ENCODE results near the gene TBC1D22A. TPM values are rescaled to one million over a fixed set of nuclear protein-coding genes. Genes with fewer than 3 reads are reported as not detected.

Gene TBC1D22A
- polyA plus RNA-seq, 1 of the 3 experiments (the other 2 are of a cell fraction) = 16.5 TPM

DNA sequence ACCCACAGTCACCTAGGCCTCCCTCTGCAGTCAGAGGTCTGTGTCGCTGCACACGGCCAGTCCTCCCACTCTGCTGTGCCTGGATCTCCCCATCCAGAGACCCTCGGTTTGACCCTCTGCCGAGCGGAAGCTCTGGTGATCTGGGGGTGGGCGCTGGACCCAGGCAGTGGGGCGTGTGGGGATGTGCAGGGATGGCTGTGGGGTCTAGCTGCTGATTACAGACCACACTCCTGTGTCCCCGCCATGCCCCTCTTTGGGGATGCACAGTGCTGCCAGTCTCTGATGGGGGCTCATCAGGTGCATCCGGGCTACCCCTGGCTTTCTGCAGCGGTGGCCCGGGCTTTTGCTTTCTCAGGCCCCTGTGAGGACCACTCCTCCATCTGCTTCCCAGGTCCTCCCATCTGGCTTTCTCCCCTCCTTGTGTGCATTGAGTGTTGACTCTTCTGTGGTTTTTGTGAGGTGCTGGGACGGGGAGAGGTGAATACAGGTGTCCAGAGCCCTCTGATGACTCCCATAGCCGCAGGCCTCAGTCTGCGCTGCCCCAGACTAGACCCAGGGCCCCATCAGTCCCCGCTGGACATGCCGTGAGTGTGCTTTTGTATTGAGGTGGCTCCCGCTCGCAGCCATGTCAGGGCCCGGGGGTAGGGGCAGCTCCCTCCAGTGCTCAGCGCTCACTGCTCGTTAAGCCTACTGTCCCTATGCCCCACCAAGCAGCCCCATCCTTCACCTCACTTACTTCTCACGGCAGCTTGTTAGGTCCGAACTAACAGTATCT lies 251.6 kb downstream of the TBC1D22A start (continued):
- TF ChIP-seq TEAD4 (IDR thresholded peaks at IDR 0.05; ENCODE audit: borderline replicate concordance, insufficient read depth) = no peak
- TF ChIP-seq RCOR1 (IDR thresholded peaks at IDR 0.05; ENCODE audit: low read length) = no peak
- no peak for TF ChIP-seq GATA2 (CRISPR knock-in tag; IDR thresholded peaks at IDR 0.05)
- TF ChIP-seq NFIC (IDR thresholded peaks at IDR 0.05; ENCODE audit: borderline replicate concordance) = no peak

DNA sequence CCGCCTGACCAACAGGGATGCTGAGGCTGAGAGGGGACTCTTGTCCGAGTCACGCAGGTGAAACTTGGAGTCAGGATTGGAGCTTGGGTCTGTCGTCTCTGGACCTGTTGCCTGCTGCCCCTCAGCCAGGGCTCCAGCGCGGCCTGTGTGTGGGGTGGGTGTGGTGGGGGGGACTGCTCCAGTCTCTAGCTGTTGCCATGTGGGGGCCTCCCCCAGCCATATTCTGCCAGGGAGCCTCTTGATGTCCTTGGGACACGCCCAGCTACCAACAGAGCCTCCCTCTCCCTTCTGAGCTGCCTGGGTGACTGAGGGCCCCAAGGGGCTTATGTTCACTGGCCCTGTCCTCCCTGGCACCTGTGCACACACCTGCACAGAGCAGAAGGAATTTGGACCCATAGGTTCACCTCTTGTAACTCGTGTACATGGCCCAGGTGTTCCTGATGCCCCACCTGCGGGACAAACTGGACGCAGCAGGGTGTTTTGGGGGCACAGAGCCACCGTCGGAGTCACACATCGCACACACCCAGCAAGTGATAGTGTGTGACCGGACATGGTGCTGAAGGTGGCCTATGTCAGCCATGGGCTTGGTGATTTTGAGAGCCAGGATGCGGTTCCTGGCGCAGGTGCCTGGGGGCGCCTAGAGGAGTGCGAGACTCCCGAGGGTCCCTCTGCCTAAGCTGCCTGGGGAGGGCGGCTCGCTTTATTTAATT lies 252.3 kb downstream of the TBC1D22A start:
- H3K27me3 ChIP-seq (ENCODE audit: insufficient read depth) = no peaks in the 10 kb centered on the region
- H2AFZ ChIP-seq (ENCODE audit: low read depth) = no peak overlapping the region
- no peak overlapping the region for H3K9ac ChIP-seq
- H3K9me3 ChIP-seq = no peaks in the 10 kb centered on the region
- WGBS (ENCODE audit: low lambda C conversion rate) = 95% methylated on average over 14 of the region's 21 CpGs
- POLR2A ChIA-PET = no interaction called here
- no peaks in the 10 kb centered on the region for H3K9me2 ChIP-seq
- no peaks in the 10 kb centered on the region for H3K36me3 ChIP-seq (replicated peaks in 1 of 2; ENCODE audit: control insufficient read depth in 1 of 2, insufficient read depth in 2 of 2, low read length in 1 of 2)
- H3K79me2 ChIP-seq (ENCODE audit: insufficient read depth) = no peaks in the 10 kb centered on the region
- no peaks in the 10 kb centered on the region; a peak in 1 of 4 replicates for H3K4me1 ChIP-seq (ENCODE audit: control insufficient read depth in 1 of 2, insufficient read depth in 2 of 2, low read depth in 1 of 2, low read length in 1 of 2)
- no peak overlapping the region for H3K4me2 ChIP-seq
- H3K4me3 ChIP-seq (ENCODE audit: low read depth in 2 of 2, low read length in 1 of 2) = no peak overlapping the region
- H3K27ac ChIP-seq (ENCODE audit: low read depth in 2 of 2, low read length in 1 of 2) = no peak overlapping the region
- no peak for DNase-seq
- no peaks in the 10 kb centered on the region for H4K20me1 ChIP-seq (ENCODE audit: insufficient read depth)
- no peaks in the 10 kb centered on the region for H3F3A ChIP-seq (replicated peaks; ENCODE audit: insufficient read depth)
- CTCF ChIA-PET = interaction anchor here (0.6 kb wide), 1 partner anchor 878 kb away, joined by 3 read pairs; no protein-coding TSS in a partner anchor
- TF ChIP-seq, protein P1, sequence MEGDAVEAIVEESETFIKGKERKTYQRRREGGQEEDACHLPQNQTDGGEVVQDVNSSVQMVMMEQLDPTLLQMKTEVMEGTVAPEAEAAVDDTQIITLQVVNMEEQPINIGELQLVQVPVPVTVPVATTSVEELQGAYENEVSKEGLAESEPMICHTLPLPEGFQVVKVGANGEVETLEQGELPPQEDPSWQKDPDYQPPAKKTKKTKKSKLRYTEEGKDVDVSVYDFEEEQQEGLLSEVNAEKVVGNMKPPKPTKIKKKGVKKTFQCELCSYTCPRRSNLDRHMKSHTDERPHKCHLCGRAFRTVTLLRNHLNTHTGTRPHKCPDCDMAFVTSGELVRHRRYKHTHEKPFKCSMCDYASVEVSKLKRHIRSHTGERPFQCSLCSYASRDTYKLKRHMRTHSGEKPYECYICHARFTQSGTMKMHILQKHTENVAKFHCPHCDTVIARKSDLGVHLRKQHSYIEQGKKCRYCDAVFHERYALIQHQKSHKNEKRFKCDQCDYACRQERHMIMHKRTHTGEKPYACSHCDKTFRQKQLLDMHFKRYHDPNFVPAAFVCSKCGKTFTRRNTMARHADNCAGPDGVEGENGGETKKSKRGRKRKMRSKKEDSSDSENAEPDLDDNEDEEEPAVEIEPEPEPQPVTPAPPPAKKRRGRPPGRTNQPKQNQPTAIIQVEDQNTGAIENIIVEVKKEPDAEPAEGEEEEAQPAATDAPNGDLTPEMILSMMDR (IDR thresholded peaks at IDR 0.05) = no peak
- TF ChIP-seq RAD21 (IDR thresholded peaks at IDR 0.05; ENCODE audit: low read length) (no peak), NFIC (IDR thresholded peaks at IDR 0.05; ENCODE audit: borderline replicate concordance) (no peak)
- TF ChIP-seq, protein P2, sequence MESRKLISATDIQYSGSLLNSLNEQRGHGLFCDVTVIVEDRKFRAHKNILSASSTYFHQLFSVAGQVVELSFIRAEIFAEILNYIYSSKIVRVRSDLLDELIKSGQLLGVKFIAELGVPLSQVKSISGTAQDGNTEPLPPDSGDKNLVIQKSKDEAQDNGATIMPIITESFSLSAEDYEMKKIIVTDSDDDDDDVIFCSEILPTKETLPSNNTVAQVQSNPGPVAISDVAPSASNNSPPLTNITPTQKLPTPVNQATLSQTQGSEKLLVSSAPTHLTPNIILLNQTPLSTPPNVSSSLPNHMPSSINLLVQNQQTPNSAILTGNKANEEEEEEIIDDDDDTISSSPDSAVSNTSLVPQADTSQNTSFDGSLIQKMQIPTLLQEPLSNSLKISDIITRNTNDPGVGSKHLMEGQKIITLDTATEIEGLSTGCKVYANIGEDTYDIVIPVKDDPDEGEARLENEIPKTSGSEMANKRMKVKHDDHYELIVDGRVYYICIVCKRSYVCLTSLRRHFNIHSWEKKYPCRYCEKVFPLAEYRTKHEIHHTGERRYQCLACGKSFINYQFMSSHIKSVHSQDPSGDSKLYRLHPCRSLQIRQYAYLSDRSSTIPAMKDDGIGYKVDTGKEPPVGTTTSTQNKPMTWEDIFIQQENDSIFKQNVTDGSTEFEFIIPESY (IDR thresholded peaks at IDR 0.05; ENCODE audit: borderline replicate concordance, low read depth) = no peak
- TF ChIP-seq, protein P3, sequence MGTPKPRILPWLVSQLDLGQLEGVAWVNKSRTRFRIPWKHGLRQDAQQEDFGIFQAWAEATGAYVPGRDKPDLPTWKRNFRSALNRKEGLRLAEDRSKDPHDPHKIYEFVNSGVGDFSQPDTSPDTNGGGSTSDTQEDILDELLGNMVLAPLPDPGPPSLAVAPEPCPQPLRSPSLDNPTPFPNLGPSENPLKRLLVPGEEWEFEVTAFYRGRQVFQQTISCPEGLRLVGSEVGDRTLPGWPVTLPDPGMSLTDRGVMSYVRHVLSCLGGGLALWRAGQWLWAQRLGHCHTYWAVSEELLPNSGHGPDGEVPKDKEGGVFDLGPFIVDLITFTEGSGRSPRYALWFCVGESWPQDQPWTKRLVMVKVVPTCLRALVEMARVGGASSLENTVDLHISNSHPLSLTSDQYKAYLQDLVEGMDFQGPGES (IDR thresholded peaks at IDR 0.05; ENCODE audit: low read depth, low read length) = no peak
